ENCODE data around the gene BLOC1S4.

Gene BLOC1S4

GRCh38 chr4:6674500-6675149, 41.3 kb upstream of the BLOC1S4 start:
- peak; percentile 47 for TF ChIP-seq CTCF (IDR thresholded peaks at IDR 0.05; ENCODE audit: borderline replicate concordance, control extremely low read depth, extremely low read depth, insufficient read depth, missing control alignments)
- DNase-seq (ENCODE audit: low spot score), result peak; percentile 75
- in situ Hi-C loops (cut with MboI; ENCODE audit: low sequenced_read_pairs, unreplicated experiment), result no loop called here

GRCh38 chr4:6676722-6677558, 39.0 kb upstream of the BLOC1S4 start:
- DNase-seq (ENCODE audit: low spot score), result no peak
- in situ Hi-C loops (cut with MboI; ENCODE audit: low sequenced_read_pairs, unreplicated experiment), result no loop called here
- TF ChIP-seq CTCF (IDR thresholded peaks at IDR 0.05; ENCODE audit: borderline replicate concordance, control extremely low read depth, extremely low read depth, insufficient read depth, missing control alignments), result no peak

- peak; percentile 36 for DNase-seq (ENCODE audit: low spot score)
- in situ Hi-C loops (cut with MboI; ENCODE audit: low sequenced_read_pairs, unreplicated experiment), result no loop called here
- no peak for TF ChIP-seq CTCF (IDR thresholded peaks at IDR 0.05; ENCODE audit: borderline replicate concordance, control extremely low read depth, extremely low read depth, insufficient read depth, missing control alignments)
These were observed 35.5 kb upstream of the BLOC1S4 start for GRCh38 chr4:6680372-6681034.

GRCh38 chr4:6681191-6681590, 34.8 kb upstream of the BLOC1S4 start:
- in situ Hi-C loops (cut with MboI; ENCODE audit: low sequenced_read_pairs, unreplicated experiment), result no loop called here
- no peak for DNase-seq (ENCODE audit: low spot score)
- peak; percentile 33 for TF ChIP-seq CTCF (IDR thresholded peaks at IDR 0.05; ENCODE audit: borderline replicate concordance, control extremely low read depth, extremely low read depth, insufficient read depth, missing control alignments)

GRCh38 chr4:6682862-6683590, 32.9 kb upstream of the BLOC1S4 start:
- TF ChIP-seq CTCF (IDR thresholded peaks at IDR 0.05; ENCODE audit: borderline replicate concordance, control extremely low read depth, extremely low read depth, insufficient read depth, missing control alignments), result no peak
- in situ Hi-C loops (cut with MboI; ENCODE audit: low sequenced_read_pairs, unreplicated experiment), result no loop called here
- no peak for DNase-seq (ENCODE audit: low spot score)

GRCh38 chr4:6684656-6685055, 31.3 kb upstream of the BLOC1S4 start:
- DNase-seq (ENCODE audit: low spot score), result no peak
- TF ChIP-seq CTCF (IDR thresholded peaks at IDR 0.05; ENCODE audit: borderline replicate concordance, control extremely low read depth, extremely low read depth, insufficient read depth, missing control alignments), result no peak
- in situ Hi-C loops (cut with MboI; ENCODE audit: low sequenced_read_pairs, unreplicated experiment), result no loop called here
